ENCODE data around the gene PYHIN1. TPM values are rescaled to one million over a fixed set of nuclear protein-coding genes. Genes with fewer than 3 reads are reported as not detected.

Gene PYHIN1
- total RNA-seq, 1 donor from 2014 or later, result 0.13 TPM

GRCh38 chr1:159014003-159014571, 82.7 kb downstream of the PYHIN1 start:
- DNase-seq (ENCODE audit: low spot score in 2 of 2, unreplicated experiment in 2 of 2), result no peak
- H3K4me1 Mint-ChIP-seq, result peaks cover 29% of the 10 kb centered on the region
- H3K27ac Mint-ChIP-seq, result no peak overlapping the region
- H3K36me3 Mint-ChIP-seq, result peaks cover 43% of the 10 kb centered on the region
- no peak for TF ChIP-seq CTCF (IDR thresholded peaks at IDR 0.05; ENCODE audit: unreplicated experiment)
- H3K9me3 Mint-ChIP-seq, result no peaks in the 10 kb centered on the region
- H3K27me3 Mint-ChIP-seq (ENCODE audit: low read depth), result no peaks in the 10 kb centered on the region
- no peak overlapping the region for H3K4me3 Mint-ChIP-seq

GRCh38 chr1:159014851-159015250, 83.5 kb downstream of the PYHIN1 start:
- Mint-ChIP-seq H3K4me3 (no peak overlapping the region), H3K27me3 (ENCODE audit: low read depth) (no peaks in the 10 kb centered on the region), H3K4me1 (peaks cover 23% of the 10 kb centered on the region), H3K36me3 (peaks cover 43% of the 10 kb centered on the region), H3K9me3 (no peaks in the 10 kb centered on the region), H3K27ac (no peak overlapping the region)
- TF ChIP-seq CTCF (IDR thresholded peaks at IDR 0.05; ENCODE audit: unreplicated experiment), result no peak
- DNase-seq (ENCODE audit: low spot score in 2 of 2, unreplicated experiment in 2 of 2), result no peak

GRCh38 chr1:159015440-159015909, 84.1 kb downstream of the PYHIN1 start:
- peaks cover 17% of the 10 kb centered on the region for H3K4me1 Mint-ChIP-seq
- TF ChIP-seq CTCF (IDR thresholded peaks at IDR 0.05; ENCODE audit: unreplicated experiment), result no peak

GRCh38 chr1:159023723-159024122, 92.4 kb downstream of the PYHIN1 start:
- no peaks in the 10 kb centered on the region for H3K4me1 Mint-ChIP-seq
- no peak for DNase-seq (ENCODE audit: low spot score in 2 of 2, unreplicated experiment in 2 of 2)
- no peak overlapping the region for H3K27ac Mint-ChIP-seq
- TF ChIP-seq CTCF (IDR thresholded peaks at IDR 0.05; ENCODE audit: unreplicated experiment), result no peak
- H3K27me3 Mint-ChIP-seq (ENCODE audit: low read depth), result no peaks in the 10 kb centered on the region
- peaks cover 63% of the 10 kb centered on the region for H3K36me3 Mint-ChIP-seq
- H3K4me3 Mint-ChIP-seq, result no peak overlapping the region
- peaks cover 7% of the 10 kb centered on the region for H3K9me3 Mint-ChIP-seq

More at GRCh38 chr1:159015440-159015909, 84.1 kb downstream of the PYHIN1 start:
- Mint-ChIP-seq H3K4me3 (no peak overlapping the region), H3K36me3 (peaks cover 48% of the 10 kb centered on the region), H3K27me3 (ENCODE audit: low read depth) (no peaks in the 10 kb centered on the region), H3K9me3 (no peaks in the 10 kb centered on the region), H3K27ac (no peak overlapping the region)
- no peak for DNase-seq (ENCODE audit: low spot score in 2 of 2, unreplicated experiment in 2 of 2)

GRCh38 chr1:159025043-159025442, 93.7 kb downstream of the PYHIN1 start:
- TF ChIP-seq CTCF (IDR thresholded peaks at IDR 0.05; ENCODE audit: unreplicated experiment), result no peak
- H3K9me3 Mint-ChIP-seq, result peaks cover 16% of the 10 kb centered on the region
- no peak overlapping the region for H3K27ac Mint-ChIP-seq
- no peaks in the 10 kb centered on the region for H3K27me3 Mint-ChIP-seq (ENCODE audit: low read depth)
- peaks cover 72% of the 10 kb centered on the region for H3K36me3 Mint-ChIP-seq
- H3K4me1 Mint-ChIP-seq, result no peaks in the 10 kb centered on the region
- no peak for DNase-seq (ENCODE audit: low spot score in 2 of 2, unreplicated experiment in 2 of 2)
- H3K4me3 Mint-ChIP-seq, result no peak overlapping the region

Other genes starting within 250 kb of the PYHIN1 start
- gene SPTA1, start 244.8 kb upstream of the PYHIN1 start, total RNA-seq, result 0.88 to 1.4 TPM (median 1.1 TPM) in 3 replicates
- gene OR6K2, start 230.9 kb upstream of the PYHIN1 start, total RNA-seq, result not detected in 3 replicates
- gene OR6K3, start 210.8 kb upstream of the PYHIN1 start, total RNA-seq, result not detected in 3 replicates
- not detected in 3 replicates for gene OR6K6, start 176.8 kb upstream of the PYHIN1 start, total RNA-seq
- not detected in 3 replicates for gene OR6N1, start 159.4 kb upstream of the PYHIN1 start, total RNA-seq
- not detected in 3 replicates for gene OR6N2, start 150.3 kb upstream of the PYHIN1 start, total RNA-seq
- not detected in 3 replicates for gene MNDA, start 100.2 kb upstream of the PYHIN1 start, total RNA-seq
- 83.8 to 87.3 TPM (median 83.9 TPM) in 3 replicates for gene IFI16, start 78.4 kb downstream of the PYHIN1 start, total RNA-seq
- gene AIM2, start 145.2 kb downstream of the PYHIN1 start, total RNA-seq, result 0.27 to 0.96 TPM (median 0.61 TPM) in 3 replicates
- gene CADM3, start 240.1 kb downstream of the PYHIN1 start, total RNA-seq, result 2.9 to 3.2 TPM (median 3.1 TPM) in 3 replicates